CD1c-positive myeloid dendritic cell (primary cell): ENCODE results near the gene RASSF3.
"Not testable (repeated sequence)": the region's sequence is repeated elsewhere in the genome, so short reads cannot be mapped to it uniquely, and the experiment has no call there.

Source experiments
- DNase-seq: peaks from one replicate; pipeline ENCODE4 v3.0.0-alpha.2; 2016; ENCODE audit errors: extremely low spot score

RASSF3 gene

DNA sequence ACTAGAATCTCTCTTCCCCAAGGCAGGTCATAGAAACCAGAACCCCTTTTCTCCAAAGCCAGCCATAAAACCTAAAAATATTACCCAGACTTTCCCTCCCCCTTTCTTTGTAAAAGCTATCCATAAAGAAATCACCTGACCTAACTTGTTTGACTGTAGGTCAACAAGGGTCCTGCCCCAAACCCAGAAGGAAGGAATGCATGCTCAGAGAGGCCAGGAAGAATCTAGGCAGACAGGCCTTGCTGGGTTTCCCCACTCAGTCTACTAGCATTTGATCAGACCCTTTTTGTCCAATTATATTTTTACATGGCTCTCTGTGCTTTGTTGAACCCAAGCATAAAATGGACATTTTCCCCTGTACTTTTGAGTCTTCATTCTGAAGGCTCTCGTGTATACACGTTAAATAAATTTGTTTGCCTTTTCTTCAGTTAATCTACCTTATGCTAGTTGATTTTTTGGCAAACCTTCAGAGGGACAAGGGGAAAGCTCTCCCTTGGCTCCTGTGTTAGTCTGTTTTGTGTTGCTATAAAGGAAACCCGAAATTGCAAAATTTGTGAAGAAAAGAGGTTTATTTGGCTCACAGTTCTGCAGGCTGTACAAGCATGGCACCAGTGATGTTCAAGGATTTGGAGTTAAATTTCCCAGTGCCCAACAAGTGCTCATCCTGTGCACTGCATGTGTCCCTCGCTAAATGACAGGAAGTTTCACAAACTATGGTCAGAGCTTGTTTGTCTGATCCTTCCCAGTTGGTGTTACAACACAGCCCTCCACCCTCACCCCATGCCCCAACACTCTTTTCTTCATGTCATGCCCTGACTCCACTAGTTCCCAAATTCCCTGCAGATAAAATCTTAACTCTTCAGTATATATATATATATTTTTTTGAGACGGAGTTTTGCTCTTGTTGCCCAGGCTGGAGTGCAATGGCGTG, 14.2 kb upstream of the RASSF3 start:
- peak; percentile 59 for DNase-seq

DNA sequence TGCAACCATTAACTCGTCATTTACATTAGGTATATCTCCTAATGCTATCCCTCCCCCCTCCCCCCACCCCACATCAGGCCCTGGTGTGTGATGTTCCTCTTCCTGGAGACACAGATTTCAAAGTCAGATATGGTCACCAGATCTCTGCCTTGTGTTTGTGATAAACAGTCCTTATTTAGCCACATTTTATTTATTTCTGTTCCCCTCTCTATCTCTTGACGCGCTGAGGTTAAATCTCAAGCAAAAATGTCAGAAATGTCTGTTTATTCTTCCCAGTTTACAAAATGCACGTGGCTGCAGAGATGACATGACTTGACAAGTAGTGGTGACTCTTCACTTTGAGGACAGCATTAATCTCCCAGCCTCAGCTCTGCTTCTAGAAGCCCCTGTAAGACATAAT, 11.5 kb upstream of the RASSF3 start:
- peak; percentile 22 for DNase-seq

DNA sequence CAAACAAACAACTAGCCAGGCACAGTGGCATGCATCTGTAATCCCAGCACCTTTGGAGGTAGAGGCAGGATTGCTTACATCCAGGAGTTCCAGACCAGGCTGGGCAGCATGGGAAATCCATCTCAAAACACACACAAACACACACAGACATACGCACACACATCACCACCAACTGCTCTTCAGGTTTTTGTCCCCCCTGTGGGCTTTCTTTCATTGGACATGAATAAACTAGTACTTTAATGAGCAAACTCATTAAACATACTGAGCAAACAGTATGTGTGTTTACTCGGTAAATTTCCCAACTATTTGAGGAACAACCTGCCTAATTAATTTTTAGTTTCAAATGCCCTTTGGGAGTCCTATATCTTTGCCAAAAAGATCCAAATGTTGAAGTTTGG, 10.1 kb upstream of the RASSF3 start:
- DNase-seq: no peak

DNA sequence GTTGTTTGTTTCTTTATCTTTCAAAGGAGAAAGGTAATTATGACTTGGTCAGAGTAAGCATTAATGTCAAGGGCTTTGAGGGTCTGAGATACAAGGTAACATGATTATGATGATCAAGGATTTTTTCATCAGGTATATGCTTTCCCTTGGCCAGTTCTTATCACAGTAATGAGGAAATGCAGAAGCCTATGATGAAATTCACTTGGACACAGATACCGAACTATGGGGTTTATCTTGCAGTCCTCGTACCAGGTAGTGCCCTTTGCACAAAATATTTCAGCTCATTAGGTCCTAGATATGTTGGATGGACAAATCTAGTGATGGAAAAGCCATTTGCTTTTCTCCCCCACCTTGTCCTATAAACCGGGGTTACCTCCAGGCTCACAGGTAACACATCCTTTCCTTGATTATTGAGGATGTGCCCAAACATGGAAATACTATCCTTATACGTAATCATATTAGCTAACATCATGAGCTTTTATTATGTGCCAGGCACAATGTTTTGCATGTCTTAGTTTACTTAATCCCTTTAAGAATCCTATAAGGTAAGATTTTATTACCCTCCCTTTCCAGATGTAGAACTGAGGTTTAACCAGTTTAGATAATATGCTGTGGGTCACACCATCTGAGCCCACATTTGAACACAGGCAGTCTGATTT, 7.0 kb upstream of the RASSF3 start:
- no peak for DNase-seq

DNA sequence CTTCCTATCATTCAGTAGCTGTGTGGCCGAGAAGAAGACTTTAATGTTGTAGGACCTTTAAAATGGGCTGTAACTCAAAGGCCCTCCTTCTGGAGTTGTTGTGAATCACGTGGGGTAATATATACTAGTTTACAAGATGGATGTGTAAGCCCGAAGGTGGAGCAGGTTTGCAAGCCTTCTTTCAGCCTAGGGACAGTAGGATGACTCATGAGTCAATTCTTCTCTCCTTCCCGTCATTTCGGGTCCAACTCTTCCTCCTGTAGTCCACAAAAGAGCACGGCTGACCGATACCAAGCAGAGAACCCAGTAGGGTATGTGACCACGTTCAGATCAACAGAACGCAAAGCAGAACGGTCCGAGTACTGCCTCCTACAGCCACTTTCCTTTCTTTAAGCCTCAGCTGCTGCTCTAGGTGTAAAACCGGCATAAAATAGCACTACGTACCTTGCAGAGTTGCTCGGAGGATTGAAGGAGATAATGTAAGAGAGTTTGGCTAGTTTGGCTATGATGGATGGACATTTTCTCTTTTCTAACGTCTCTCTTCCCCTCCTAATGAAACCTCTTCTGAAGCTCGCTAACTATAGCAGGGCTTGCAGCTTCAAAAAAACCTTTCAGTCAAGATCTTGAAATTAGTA, 1.3 kb upstream of the RASSF3 start:
- DNase-seq: peak; percentile 40

DNA sequence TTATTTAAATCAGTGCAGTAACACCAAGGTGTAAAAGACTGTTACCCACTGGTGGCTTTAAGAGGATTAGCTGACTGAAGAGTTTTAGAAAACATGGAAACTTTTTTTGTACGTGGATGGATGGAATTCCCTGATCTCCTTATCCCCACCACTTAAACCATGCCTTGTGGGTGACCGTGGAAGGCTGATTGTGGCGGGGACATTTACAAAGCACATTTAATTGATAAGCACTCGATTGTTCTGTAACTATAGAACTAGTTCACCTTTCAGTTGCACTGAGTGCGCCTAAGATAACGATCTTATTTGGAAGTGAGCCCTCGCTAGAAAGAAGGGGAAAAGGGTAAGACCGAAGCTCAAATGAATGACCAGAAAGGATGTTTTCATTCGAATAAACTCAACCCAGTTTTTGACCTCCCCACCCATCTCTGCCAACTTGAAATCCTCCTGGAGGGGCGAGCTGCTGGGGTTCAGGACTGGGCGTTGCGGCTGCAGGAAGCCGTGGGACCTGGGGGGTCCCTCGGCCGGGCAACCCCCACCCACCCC, 688 bp upstream of the RASSF3 start:
- no peak for DNase-seq

DNA sequence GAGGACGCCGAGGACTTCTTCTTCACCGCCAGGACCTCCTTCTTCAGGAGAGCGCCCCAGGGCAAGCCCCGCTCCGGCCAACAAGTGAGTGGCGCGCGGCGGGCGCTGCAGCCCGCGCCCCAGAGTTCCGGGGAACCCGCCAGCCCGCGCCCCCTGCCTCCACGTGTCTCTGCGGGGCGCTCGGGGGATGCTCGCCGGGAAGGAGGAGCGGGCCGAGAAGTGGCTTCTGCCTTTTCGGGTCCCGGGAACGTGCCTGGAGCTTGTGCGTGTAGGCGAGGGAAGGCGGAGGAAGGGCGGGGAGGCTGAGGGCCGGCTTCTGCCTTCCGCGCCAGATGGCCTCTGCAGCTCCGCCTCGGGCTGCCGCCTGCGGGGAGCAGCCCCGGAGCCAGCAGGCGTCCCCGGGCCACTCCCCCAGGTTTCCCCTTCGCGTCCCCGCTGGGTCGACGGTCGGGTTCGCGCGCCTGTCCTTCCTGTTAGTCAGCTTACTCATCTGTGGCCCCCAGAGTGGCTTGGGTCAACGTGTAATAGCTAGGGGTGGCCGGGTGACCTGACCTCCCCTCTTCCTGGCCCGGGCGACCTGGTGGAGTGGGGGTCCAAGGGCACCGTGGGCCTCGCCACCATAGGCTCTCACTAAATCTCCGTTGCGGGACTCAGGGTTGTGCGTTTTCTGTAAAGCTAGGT, 505 bp downstream of the RASSF3 start:
- peak; percentile 86 for DNase-seq

DNA sequence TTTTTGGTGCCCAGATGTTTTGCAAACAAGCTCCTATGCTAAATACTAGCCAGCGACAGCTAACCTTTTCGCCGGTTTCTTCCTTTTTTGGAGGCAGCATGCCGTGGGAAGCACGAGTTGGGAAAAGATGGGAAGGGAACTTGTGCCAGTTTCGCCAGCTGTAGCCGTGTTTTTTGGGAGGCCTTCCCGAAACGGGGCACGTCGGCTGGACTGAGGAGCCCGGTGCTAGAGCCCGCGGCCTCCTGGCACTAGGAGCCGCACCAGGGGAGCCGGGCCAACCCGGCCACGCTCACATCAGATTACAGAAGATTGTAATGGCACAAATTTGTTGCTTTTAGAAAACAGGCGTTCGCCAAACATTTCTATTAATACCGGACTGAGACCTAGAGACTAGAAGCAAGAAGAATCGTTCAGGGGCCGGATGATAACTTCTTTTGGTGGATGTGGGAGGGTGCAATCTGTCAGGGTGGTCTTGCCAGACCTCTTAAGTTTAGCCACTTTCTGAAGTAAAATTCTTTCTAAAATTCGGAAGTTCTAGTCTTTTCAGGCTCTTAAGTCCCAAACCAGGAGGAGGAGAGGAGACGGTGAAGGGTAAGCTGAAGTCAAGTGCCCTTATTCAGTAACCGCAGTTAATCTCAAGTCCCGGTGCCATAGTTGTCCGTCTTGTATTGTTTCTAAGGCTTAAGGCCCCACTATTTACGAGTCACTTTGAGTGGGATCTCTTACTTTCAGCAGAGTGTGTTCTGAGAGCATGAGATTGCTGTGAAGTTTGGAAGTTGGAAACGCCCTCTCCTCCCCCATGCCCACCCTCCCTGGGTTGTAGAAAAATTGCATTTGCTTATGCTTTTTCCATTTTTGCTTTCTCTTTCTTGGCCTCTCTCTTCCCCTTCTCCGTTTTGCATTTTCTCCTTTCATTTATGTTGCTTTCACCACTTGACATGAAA, 1.3 kb downstream of the RASSF3 start:
- peak; percentile 58 for DNase-seq

DNA sequence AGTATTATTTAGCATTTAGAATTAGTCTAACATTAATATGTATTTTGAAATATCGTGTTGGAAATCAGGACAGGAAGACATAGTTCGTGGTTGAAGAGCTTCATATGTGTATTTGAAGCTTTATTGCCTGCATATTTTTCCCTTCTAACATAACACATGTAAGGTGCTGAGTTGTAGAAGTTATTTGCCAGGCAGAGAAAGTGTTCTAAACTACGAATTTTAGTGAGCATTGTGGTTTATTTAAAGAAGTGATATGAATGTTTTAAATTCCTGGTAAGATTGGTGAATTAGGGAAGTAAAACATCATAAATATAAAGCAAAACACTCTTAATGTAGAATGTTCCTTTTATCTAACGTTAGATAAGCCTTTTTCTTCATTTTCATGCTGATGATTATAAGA, 2.5 kb downstream of the RASSF3 start:
- DNase-seq: peak; percentile 57

DNA sequence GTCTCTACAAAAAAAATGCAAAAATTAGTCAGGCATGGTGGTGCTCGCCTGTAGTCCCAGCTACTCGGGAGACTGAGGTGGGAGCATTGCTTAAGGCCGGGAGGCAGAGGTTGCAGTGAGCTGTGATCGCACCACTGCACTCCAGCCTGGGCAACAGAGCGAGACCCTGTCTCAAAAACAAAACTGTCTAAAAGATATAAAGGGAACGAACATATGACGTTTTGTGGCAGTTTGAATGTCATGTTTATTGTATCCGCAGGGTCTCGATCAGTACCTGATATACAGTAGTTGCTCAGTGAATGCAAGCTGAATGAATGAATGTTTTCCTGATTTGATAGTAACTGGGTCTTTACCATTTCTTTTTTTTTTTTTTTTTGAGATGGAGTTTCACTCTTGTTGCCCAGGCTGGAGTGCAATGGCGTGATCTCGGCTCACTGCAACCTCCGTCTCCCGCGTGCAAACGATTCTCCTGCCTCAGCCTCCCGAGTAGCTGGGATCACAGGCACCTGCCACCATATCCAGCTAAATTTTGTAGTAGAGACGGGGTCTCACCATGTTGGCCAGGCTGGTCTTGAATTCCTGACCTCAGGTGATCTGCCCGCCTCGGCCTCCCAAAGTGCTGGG, 3.6 kb downstream of the RASSF3 start:
- DNase-seq: not testable (repeated sequence)

DNA sequence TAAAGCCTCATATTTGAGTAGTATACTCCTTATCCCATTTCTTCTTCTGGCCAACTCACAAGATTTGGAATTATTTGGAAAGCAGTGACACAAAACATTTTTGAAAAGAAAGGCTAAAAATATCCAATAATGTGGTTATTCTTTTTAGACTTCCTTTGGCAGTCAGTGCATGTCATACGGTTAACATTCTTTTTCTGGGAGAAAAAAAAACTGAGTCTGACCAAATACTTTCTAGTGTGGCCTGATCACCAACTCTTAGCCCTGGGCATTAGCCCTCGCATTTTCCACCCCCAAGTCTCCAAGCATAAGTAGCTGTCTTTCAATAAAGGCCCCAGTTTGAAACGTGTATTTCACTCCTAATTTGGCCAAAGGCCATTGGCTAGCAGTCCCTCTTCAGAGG, 5.9 kb downstream of the RASSF3 start:
- no peak for DNase-seq

DNA sequence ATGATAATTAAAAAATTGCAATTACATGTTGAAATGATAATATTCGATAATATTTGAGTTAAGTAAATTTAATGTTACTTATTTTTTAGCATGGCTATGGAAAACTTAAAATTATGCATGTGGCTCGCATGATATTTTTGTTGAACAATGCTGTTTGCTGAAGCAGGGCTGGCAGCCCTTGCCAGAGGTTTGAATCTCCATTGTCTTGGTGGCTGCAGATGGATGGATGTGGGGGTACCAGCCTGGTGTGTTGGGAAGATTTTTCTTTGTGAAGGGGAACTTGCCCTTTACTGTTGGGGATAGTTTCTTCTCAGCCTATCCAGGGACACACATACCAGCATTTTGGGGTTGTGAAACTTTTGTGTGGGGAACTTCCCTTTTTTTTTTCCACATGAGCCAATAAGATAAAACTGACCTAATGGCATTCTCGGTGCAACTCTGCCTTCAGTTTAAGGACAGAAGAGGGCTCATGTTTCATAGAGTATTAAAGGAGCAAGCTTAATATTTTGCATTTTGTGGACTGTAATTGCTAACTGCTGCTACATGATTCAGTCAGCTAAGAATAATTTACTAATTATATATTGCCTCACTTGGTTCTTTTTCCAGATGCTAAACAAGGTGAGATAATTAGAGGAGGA, 8.8 kb downstream of the RASSF3 start:
- DNase-seq: peak; percentile 95

DNA sequence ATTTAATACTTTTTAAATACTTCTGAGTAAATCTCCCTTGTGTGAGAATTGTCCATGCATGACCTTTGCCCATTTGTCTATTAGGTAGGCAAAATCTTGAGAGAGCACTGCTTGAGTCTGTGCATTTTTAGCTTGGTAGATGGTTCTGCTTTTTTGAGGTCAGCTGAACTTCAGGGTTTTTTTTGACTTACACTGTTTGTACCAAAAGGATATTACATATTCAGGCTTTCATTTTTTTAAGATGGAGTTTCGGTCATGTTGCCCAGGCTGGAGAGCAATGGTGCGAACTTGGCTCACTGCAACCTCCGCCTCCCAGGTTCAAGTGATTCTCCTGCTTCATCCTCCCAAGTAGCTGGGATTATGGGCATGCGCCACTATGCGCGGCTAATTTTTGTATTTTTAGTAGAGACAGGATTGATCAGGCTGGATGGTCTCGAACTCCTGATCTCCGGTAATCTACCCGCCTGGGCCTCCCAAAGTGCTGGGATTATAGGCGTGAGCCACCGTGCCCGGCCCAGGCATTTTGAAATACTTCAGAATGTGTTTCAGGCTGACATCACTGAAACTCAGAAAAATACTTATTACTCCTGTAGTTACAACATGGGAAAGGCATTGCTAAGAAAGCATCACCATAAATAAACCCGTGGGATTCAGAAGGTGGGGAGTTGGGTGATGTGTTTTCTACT, 11.1 kb downstream of the RASSF3 start:
- peak; percentile 87 for DNase-seq

DNA sequence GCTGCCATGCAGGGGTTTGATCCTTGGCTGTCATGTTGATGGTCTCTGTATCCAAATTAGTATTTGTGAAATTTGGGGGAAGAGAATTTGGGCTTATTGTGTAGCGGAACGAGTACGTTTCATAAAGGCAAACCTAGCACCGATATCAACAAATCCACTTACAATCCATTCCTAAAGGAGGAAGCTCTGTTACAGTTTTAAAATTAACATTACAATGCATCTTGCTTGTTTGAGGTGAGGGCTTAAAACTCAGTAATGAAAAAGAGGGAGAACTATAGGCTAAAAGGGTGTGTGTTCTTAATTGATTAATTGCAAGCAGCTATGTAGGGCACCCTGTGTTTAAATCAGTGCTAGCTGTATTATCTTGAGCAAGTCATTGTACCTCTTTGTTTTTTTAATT, 13.7 kb downstream of the RASSF3 start:
- DNase-seq: no peak

DNA sequence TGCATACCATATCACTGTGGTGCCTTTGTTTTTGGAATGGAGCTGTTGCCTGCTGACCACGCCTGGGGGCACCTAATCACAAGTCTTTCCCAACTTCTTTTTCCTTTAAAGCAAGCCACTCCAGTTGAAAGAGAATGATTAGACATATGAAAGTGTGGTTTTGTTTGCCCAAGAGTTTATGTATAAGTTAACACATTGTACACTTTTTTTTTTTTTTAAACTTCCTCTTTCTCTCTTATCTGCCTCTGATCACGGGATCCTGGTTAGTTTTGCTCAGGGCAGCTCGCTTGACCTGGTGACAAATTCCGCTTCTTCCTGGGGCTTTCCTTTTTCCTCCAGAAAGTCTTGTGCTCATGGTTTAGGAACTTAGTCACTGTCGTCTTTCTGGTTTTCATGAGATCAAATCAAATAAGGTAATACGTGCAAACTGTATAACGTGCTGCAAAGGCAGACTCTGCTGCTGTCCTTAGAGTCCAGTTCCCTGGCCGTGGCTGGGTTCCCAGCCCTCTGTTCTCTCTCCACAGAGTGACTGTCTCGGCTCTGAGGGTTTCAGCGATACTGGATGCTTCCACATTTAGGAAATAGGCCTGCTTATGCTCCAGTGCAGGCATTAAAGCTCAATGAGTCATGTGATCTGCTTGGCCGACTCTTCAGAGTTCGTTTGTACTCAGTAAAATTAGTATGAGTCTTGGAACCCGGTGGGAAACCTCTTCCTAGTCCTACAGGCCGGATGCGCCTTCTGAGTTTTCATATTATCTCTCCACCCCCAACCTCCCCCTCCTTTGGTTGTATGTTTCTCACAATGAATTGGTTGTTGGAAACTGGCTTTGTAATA, 15.2 kb downstream of the RASSF3 start:
- peak; percentile 94 for DNase-seq

DNA sequence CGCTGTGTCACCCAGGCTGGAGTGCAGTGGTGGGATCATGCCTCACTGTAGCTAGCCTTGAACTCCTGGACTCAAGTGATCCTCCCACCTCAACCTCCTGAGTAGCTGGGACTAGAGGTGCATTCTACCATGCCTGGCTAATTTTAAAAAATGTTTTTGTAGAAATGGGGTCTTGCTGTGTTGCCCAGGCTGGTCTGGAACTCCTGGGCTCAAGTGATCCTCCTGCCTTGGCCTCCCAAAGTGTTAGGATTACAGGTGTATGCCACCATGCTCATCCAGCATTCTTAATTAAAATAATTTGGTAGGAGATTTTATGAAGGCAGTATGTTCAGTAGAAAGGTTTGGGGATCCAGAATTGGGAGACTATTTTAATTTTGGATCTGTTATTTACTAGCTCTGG, 16.3 kb downstream of the RASSF3 start:
- DNase-seq: not testable (repeated sequence)

DNA sequence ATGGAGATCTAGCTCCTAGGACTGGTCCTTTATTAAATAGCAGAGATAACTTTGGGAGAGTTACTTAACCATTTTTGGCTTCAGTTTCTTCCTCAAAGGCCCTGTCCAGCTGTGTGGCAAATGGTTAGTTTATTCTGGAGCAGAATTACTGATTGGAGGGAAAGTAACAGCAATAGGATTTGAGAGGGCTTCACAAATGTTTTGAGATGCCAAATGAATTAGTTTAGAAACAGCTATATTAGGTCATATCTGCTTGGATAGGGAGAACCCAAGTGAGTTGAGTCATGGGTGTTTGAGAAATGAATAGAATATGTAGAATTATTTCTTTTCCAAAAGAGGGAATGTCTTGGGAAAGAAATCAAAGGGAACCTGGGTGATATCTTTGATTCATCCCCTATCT, 17.5 kb downstream of the RASSF3 start:
- DNase-seq: no peak

DNA sequence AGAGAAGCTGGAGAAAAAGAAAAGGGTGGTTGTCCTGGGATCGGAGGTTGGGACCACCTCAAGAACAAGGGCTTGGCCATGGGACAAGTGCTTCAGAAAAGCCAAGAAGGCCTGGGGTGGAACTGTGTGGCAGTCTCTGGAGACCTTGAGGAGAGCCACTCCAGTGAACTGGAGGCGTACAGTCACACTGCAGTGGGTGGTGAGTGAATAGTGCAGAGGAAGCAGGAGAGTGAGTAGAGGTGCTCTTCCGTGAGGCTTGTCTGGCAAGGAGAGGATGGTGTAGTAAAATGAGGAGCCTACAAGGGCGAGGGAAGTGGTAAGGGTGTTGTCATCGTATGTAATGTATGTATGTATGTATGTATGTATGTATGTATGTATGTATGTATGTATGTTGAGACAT, 20.9 kb downstream of the RASSF3 start:
- peak; percentile 50 for DNase-seq
